ENCODE results near the gene RGS2. TPM values are rescaled to one million over a fixed set of nuclear protein-coding genes. Genes with fewer than 3 reads are reported as not detected.

RGS2 gene
- total RNA-seq, 5 donors from 2014 or later (not counting 1 experiment from before 2014, with no cell fraction given), result 13.9 to 129 (median 20.7) TPM

GRCh38 chr1:192809307-192810252 is 741 bp downstream of the RGS2 start:
- ChIA-PET POLR2A (interaction anchor here (0.5 to 1.5 kb wide), 10 partner anchors 9 to 1225 kb away, joined by 3 to 7 read pairs (median 4); no protein-coding TSS in a partner anchor), CTCF (interaction anchor here (1.0 to 1.5 kb wide), 3 partner anchors 201 to 340 kb away, joined by 3 to 4 read pairs (median 4); no protein-coding TSS in a partner anchor)
- H3K27ac ChIP-seq (ENCODE audit: low read length), result peak overlapping the region; percentile 77
- H3K4me1 Mint-ChIP-seq, result peaks cover 33 to 41% (median 34%) of the 10 kb centered on the region in 3 donors
- peak in 32 of 35 experiments; percentile 36 to 74 (median 55) for DNase-seq
- ATAC-seq (replicated peaks in 1 of 4), result peak; percentile 39 to 47 (median 43)
- peak overlapping the region; percentile 81 to 87 for H3K4me3 ChIP-seq (ENCODE audit: control insufficient read depth in 1 of 2, extremely low read depth in 1 of 2, low read length in 1 of 2)
- peaks cover 2 to 18% of the 10 kb centered on the region in 2 experiments for H3K4me1 ChIP-seq (ENCODE audit: control insufficient read depth in 1 of 2, extremely low read depth in 1 of 2, insufficient read depth in 2 of 2, low read length in 2 of 2)
- H3K36me3 ChIP-seq (ENCODE audit: control insufficient read depth in 2 of 2, extremely low read depth in 1 of 2, insufficient read depth in 1 of 2, low read length in 1 of 2), result no peaks in the 10 kb centered on the region
- H3K27me3 ChIP-seq (replicated peaks in 1 of 2; ENCODE audit: control insufficient read depth in 2 of 2, extremely low read depth in 1 of 2, insufficient read depth in 2 of 2, low read length in 1 of 2), result no peaks in the 10 kb centered on the region
- H3K4me3 Mint-ChIP-seq, result peak overlapping the region; percentile 97 to 98 (median 97)
- peak overlapping the region; percentile 89 to 97 for H3K27ac Mint-ChIP-seq
- no peaks in the 10 kb centered on the region for H3K9me3 ChIP-seq
- WGBS (ENCODE audit: insufficient coverage), result 19% methylated on average over 14 of the region's 25 CpGs
- H3K27me3 Mint-ChIP-seq, result no peaks in the 10 kb centered on the region
- peaks cover 19% of the 10 kb centered on the region for H3K36me3 Mint-ChIP-seq
- no peaks in the 10 kb centered on the region for H3K9me3 Mint-ChIP-seq

GRCh38 chr1:192810253-192810880 is 1.5 kb downstream of the RGS2 start:
- 81% methylated on average over 3 of the region's 5 CpGs for WGBS (ENCODE audit: insufficient coverage)
- ChIA-PET POLR2A (interaction anchor here (0.8 to 1.5 kb wide), 7 partner anchors 10 to 315 kb away, joined by 3 to 4 read pairs (median 4); no protein-coding TSS in a partner anchor), CTCF (interaction anchor here (1.0 to 1.5 kb wide), 3 partner anchors 201 to 341 kb away, joined by 3 to 4 read pairs (median 4); no protein-coding TSS in a partner anchor)
- Histone ChIP-seq H3K9me3 (no peaks in the 10 kb centered on the region), H3K36me3 (ENCODE audit: control insufficient read depth in 2 of 2, extremely low read depth in 1 of 2, insufficient read depth in 1 of 2, low read length in 1 of 2) (no peaks in the 10 kb centered on the region), H3K27me3 (replicated peaks in 1 of 2; ENCODE audit: control insufficient read depth in 2 of 2, extremely low read depth in 1 of 2, insufficient read depth in 2 of 2, low read length in 1 of 2) (no peaks in the 10 kb centered on the region), H3K4me1 (ENCODE audit: control insufficient read depth in 1 of 2, extremely low read depth in 1 of 2, insufficient read depth in 2 of 2, low read length in 2 of 2) (peaks cover 2 to 18% of the 10 kb centered on the region in 2 experiments), H3K27ac (ENCODE audit: low read length) (no peak overlapping the region), H3K4me3 (ENCODE audit: control insufficient read depth in 1 of 2, extremely low read depth in 1 of 2, low read length in 1 of 2) (no peak overlapping the region)
- Mint-ChIP-seq H3K4me1 (peaks cover 33 to 41% (median 34%) of the 10 kb centered on the region in 3 donors), H3K36me3 (peaks cover 19% of the 10 kb centered on the region), H3K9me3 (no peaks in the 10 kb centered on the region), H3K27ac (no peak overlapping the region), H3K27me3 (no peaks in the 10 kb centered on the region), H3K4me3 (peak overlapping the region; percentile 97 to 98 (median 97))
- ATAC-seq (replicated peaks in 1 of 4) (no peak), DNase-seq (peak in 2 of 35 experiments; percentile 8)

GRCh38 chr1:192811006-192811405 is 2.2 kb downstream of the RGS2 start:
- ChIA-PET POLR2A (interaction anchor here in 1 of 2 donors (0.7 to 1.1 kb wide), 3 partner anchors 37 to 647 kb away, joined by 3 to 4 read pairs (median 4); no protein-coding TSS in a partner anchor), CTCF (interaction anchor here (1.0 to 1.5 kb wide), 2 partner anchors 209 to 341 kb away, joined by 3 to 4 read pairs; no protein-coding TSS in a partner anchor)
- Mint-ChIP-seq H3K9me3 (no peaks in the 10 kb centered on the region), H3K36me3 (peaks cover 19% of the 10 kb centered on the region), H3K27me3 (no peaks in the 10 kb centered on the region), H3K4me3 (peak overlapping the region in 2 of 3 donors; percentile 44 to 46), H3K27ac (no peak overlapping the region), H3K4me1 (peaks cover 33 to 39% (median 34%) of the 10 kb centered on the region in 3 donors)
- H3K36me3 ChIP-seq (ENCODE audit: control insufficient read depth in 2 of 2, extremely low read depth in 1 of 2, insufficient read depth in 1 of 2, low read length in 1 of 2), result no peaks in the 10 kb centered on the region
- H3K4me3 ChIP-seq (ENCODE audit: control insufficient read depth in 1 of 2, extremely low read depth in 1 of 2, low read length in 1 of 2), result no peak overlapping the region
- no peak for ATAC-seq (replicated peaks in 1 of 4)
- no CpG with 5 or more reads among the region's 3 CpGs for WGBS (ENCODE audit: insufficient coverage)
- H3K9me3 ChIP-seq, result no peaks in the 10 kb centered on the region
- no peak for DNase-seq
- H3K27me3 ChIP-seq (replicated peaks in 1 of 2; ENCODE audit: control insufficient read depth in 2 of 2, extremely low read depth in 1 of 2, insufficient read depth in 2 of 2, low read length in 1 of 2), result no peaks in the 10 kb centered on the region
- H3K27ac ChIP-seq (ENCODE audit: low read length), result no peak overlapping the region
- peaks cover 2 to 18% of the 10 kb centered on the region in 2 experiments for H3K4me1 ChIP-seq (ENCODE audit: control insufficient read depth in 1 of 2, extremely low read depth in 1 of 2, insufficient read depth in 2 of 2, low read length in 2 of 2)

GRCh38 chr1:192811594-192812239 is 2.9 kb downstream of the RGS2 start:
- Mint-ChIP-seq H3K4me3 (no peak overlapping the region), H3K27me3 (no peaks in the 10 kb centered on the region), H3K4me1 (peaks cover 29 to 34% (median 34%) of the 10 kb centered on the region in 3 donors), H3K27ac (no peak overlapping the region), H3K36me3 (peaks cover 19% of the 10 kb centered on the region), H3K9me3 (no peaks in the 10 kb centered on the region)
- H3K4me1 ChIP-seq (ENCODE audit: control insufficient read depth in 1 of 2, extremely low read depth in 1 of 2, insufficient read depth in 2 of 2, low read length in 2 of 2), result peaks cover 2 to 15% of the 10 kb centered on the region in 2 experiments
- DNase-seq (no peak), ATAC-seq (replicated peaks in 1 of 4) (no peak)
- no peaks in the 10 kb centered on the region for H3K9me3 ChIP-seq
- no peak overlapping the region for H3K4me3 ChIP-seq (ENCODE audit: control insufficient read depth in 1 of 2, extremely low read depth in 1 of 2, low read length in 1 of 2)
- 100% methylated on average over 2 of the region's 6 CpGs for WGBS (ENCODE audit: insufficient coverage)
- H3K27me3 ChIP-seq (replicated peaks in 1 of 2; ENCODE audit: control insufficient read depth in 2 of 2, extremely low read depth in 1 of 2, insufficient read depth in 2 of 2, low read length in 1 of 2), result no peaks in the 10 kb centered on the region
- ChIA-PET CTCF (interaction anchor here in 1 of 2 donors (1.3 kb wide), 1 partner anchor 208 kb away, joined by 3 read pairs; no protein-coding TSS in a partner anchor), POLR2A (interaction anchor here in 1 of 2 donors (0.6 to 0.7 kb wide), 3 partner anchors 19 to 647 kb away, joined by 3 to 5 read pairs (median 3); partner anchors contain the start of gene GLRX2)
- H3K36me3 ChIP-seq (ENCODE audit: control insufficient read depth in 2 of 2, extremely low read depth in 1 of 2, insufficient read depth in 1 of 2, low read length in 1 of 2), result no peaks in the 10 kb centered on the region
- H3K27ac ChIP-seq (ENCODE audit: low read length), result no peak overlapping the region

GRCh38 chr1:192812420-192813209 is 3.8 kb downstream of the RGS2 start:
- no peak overlapping the region for H3K4me3 ChIP-seq (ENCODE audit: control insufficient read depth in 1 of 2, extremely low read depth in 1 of 2, low read length in 1 of 2)
- ATAC-seq (replicated peaks in 1 of 4) (no peak), DNase-seq (no peak)
- no CpG with 5 or more reads among the region's 3 CpGs for WGBS (ENCODE audit: insufficient coverage)
- H3K27ac ChIP-seq (ENCODE audit: low read length), result no peak overlapping the region
- H3K9me3 ChIP-seq, result no peaks in the 10 kb centered on the region
- Mint-ChIP-seq H3K27ac (no peak overlapping the region), H3K4me1 (peaks cover 20 to 25% (median 25%) of the 10 kb centered on the region in 3 donors), H3K27me3 (no peaks in the 10 kb centered on the region), H3K9me3 (no peaks in the 10 kb centered on the region), H3K36me3 (peaks cover 19% of the 10 kb centered on the region), H3K4me3 (no peak overlapping the region)
- CTCF ChIA-PET, result interaction anchor here in 1 of 2 donors (1.3 kb wide), 1 partner anchor 207 kb away, joined by 3 read pairs; no protein-coding TSS in a partner anchor
- no peaks in the 10 kb centered on the region for H3K27me3 ChIP-seq (replicated peaks in 1 of 2; ENCODE audit: control insufficient read depth in 2 of 2, extremely low read depth in 1 of 2, insufficient read depth in 2 of 2, low read length in 1 of 2)
- no peaks in the 10 kb centered on the region for H3K36me3 ChIP-seq (ENCODE audit: control insufficient read depth in 2 of 2, extremely low read depth in 1 of 2, insufficient read depth in 1 of 2, low read length in 1 of 2)
- peaks cover 2 to 15% of the 10 kb centered on the region in 2 experiments for H3K4me1 ChIP-seq (ENCODE audit: control insufficient read depth in 1 of 2, extremely low read depth in 1 of 2, insufficient read depth in 2 of 2, low read length in 2 of 2)
- POLR2A ChIA-PET, result interaction anchor here in 1 of 2 donors (0.6 kb wide), 1 partner anchor 18 kb away, joined by 3 read pairs; no protein-coding TSS in a partner anchor

Measured in T-cell (primary cell).